PC-9 (cell line): ENCODE measurements around the gene TPRKB.

Experiments used
- CTCF ChIP-seq: fragments of 200-600 bp; sonication (generic); conservative IDR thresholded peaks from 2 replicates; pipeline ENCODE4 v1.6.1; 2017; ENCODE audit warnings: mixed run types, antibody characterized with exemption, mild to moderate bottlenecking, moderate library complexity
- EZH2 ChIP-seq: fragments of 200-600 bp; sonication (generic); IDR thresholded peaks from 2 replicates; pipeline ENCODE4 v1.8.0; 2017; ENCODE audit warnings: antibody characterized with exemption, low read depth

GRCh38 chr2:73764945-73765344 is 27.8 kb upstream of the TPRKB start:
- TF ChIP-seq CTCF (no peak), EZH2 (no peak)
